BLaER1 treated with 17β-estradiol and CSF1 and Interleukin-3, amounts not matched to agents 10 nM and 100 nM (cell line): ENCODE results near the gene TRAK2.
A peak's percentile ranks its signal among the peaks of the same experiment; 100 is the strongest.
"Not testable (repeated sequence)": the region's sequence is repeated elsewhere in the genome, so short reads cannot be mapped to it uniquely, and the experiment has no call there.

Experiments used
- H3K27ac ChIP-seq, 11 experiments: shearing (Covaris generic); formaldehyde crosslinking; 2 replicates each; pipeline ENCODE4 v1.8.1; 2022
- H3K27me3 ChIP-seq, 11 experiments: shearing (Covaris generic); formaldehyde crosslinking; 2 replicates each; pipeline ENCODE4 v1.8.1; 2022
- H3K36me3 ChIP-seq, 11 experiments: shearing (Covaris generic); formaldehyde crosslinking; 2 replicates each; pipeline ENCODE4 v1.8.1; 2022
- H3K4me1 ChIP-seq, 10 experiments: shearing (Covaris generic); formaldehyde crosslinking; 2 replicates each; pipeline ENCODE4 v1.8.1; 2022
- H3K4me2 ChIP-seq, 11 experiments: shearing (Covaris generic); formaldehyde crosslinking; 2 replicates each; pipeline ENCODE4 v1.8.1; 2022
- H3K4me3 ChIP-seq, 10 experiments: shearing (Covaris generic); formaldehyde crosslinking; 2 replicates each; pipeline ENCODE4 v1.8.1; 2022
- H3K9ac ChIP-seq, 11 experiments: shearing (Covaris generic); formaldehyde crosslinking; 2 replicates each; pipeline ENCODE4 v1.8.1; 2022
- H3K9me3 ChIP-seq, 11 experiments: shearing (Covaris generic); formaldehyde crosslinking; replicated peaks in 1 of 11; 2 replicates each; pipeline ENCODE4 v1.8.1; 2022
- H4K20me1 ChIP-seq, 11 experiments: shearing (Covaris generic); formaldehyde crosslinking; 2 replicates each; pipeline ENCODE4 v1.8.1; 2022
- Cebpa-rat ChIP-seq, 11 experiments: shearing (Covaris generic); IDR thresholded peaks; 2 replicates each; pipeline ENCODE4 v1.8.1; 2022

TRAK2 gene

GRCh38 chr2:201451292-201452057 is at the start of gene TRAK2, which contains the start of gene STRADB:
TSS of gene TRAK2 (minus strand) at chr2:201451458. CDS start at chr2:201420507, 30,951 bp downstream.
TSS of gene STRADB (plus strand) at chr2:201451740. CDS start at chr2:201454841, 3,101 bp downstream.
- Histone ChIP-seq H3K4me1 (peaks cover 19 to 38% (median 31%) of the 10 kb centered on the region in 10 experiments), H3K4me3 (peak within 1 kb of the TSS; percentile 73 to 90 (median 85)), H4K20me1 (peaks cover 0 to 9% (median 0%) of the 10 kb centered on the region in 11 experiments; a peak in 3 of 22 replicates), H3K27ac (peak within 1 kb of the TSS; percentile 43 to 90 (median 85); a peak in 21 of 22 replicates), H3K9me3 (no peaks in the 10 kb centered on the region), H3K9ac (peak within 1 kb of the TSS; percentile 80 to 93 (median 86)), H3K27me3 (no peaks in the 10 kb centered on the region), H3K36me3 (peaks cover 0 to 22% (median 4%) of the 10 kb centered on the region in 11 experiments; a peak in 8 of 22 replicates), H3K4me2 (peak within 1 kb of the TSS; percentile 81 to 97 (median 90))
- no peak for TF ChIP-seq Cebpa-rat (IDR thresholded peaks at IDR 0.05)

DNA sequence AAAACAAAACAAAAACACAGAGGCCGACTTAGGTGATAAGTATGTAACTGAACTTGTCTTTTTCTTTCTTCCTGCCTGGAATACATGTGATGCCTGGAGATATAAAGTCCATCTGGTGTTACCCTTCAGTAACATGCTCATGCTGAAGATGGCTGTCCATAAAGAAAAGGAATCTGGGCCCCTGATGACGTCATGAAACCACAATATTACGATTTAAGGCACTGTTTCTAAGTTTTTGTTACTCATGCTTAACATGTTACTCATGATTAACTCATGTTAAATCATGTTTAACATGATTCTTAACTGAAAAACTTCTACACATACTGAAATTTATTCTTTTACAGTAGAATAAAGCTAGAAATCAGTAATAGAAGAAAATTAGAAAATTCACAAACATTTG is 49.3 kb upstream of the TRAK2 start:
- Histone ChIP-seq H3K9ac (no peak overlapping the region), H3K9me3 (peaks cover 30 to 41% (median 33%) of the 10 kb centered on the region in 11 experiments), H3K27ac (no peak overlapping the region), H4K20me1 (no peaks in the 10 kb centered on the region), H3K4me3 (no peak overlapping the region), H3K36me3 (no peaks in the 10 kb centered on the region; a peak in 2 of 22 replicates), H3K27me3 (no peaks in the 10 kb centered on the region), H3K4me1 (no peaks in the 10 kb centered on the region), H3K4me2 (no peak overlapping the region)
- no peak for TF ChIP-seq Cebpa-rat (IDR thresholded peaks at IDR 0.05)

DNA sequence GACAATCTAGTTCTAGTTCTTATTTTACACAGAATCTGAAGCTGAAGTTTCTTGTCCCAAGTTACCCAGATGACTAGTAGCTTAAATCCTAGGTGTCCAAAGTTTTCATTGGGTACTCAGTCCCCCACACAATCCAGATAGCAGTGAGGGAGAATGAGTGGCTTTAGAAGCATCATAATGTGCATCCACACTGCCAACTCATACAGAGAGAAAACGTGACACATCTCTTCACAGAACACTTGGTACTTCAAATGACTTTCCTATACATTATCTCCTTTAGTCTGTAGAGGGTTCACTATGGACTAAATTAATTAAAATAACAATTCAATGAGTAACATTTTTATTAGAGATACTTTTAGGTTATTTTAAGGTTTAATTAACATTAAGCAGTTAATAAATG is 45.5 kb upstream of the TRAK2 start:
- no peak for TF ChIP-seq Cebpa-rat (IDR thresholded peaks at IDR 0.05)
- no peak overlapping the region for H3K9ac ChIP-seq
- no peaks in the 10 kb centered on the region for H3K36me3 ChIP-seq
- H3K27ac ChIP-seq = no peak overlapping the region
- no peaks in the 10 kb centered on the region for H3K27me3 ChIP-seq
- no peaks in the 10 kb centered on the region for H3K4me1 ChIP-seq
- no peaks in the 10 kb centered on the region for H4K20me1 ChIP-seq
- H3K4me3 ChIP-seq = no peak overlapping the region
- H3K4me2 ChIP-seq = no peak overlapping the region
- H3K9me3 ChIP-seq = peaks cover 1 to 4% (median 3%) of the 10 kb centered on the region in 11 experiments; a peak in 17 of 22 replicates

- H3K36me3 ChIP-seq = no peaks in the 10 kb centered on the region
- no peak overlapping the region for H3K27ac ChIP-seq
- H3K9ac ChIP-seq = no peak overlapping the region
- no peak overlapping the region for H3K4me3 ChIP-seq
- H3K4me1 ChIP-seq = peaks cover 0 to 6% (median 0%) of the 10 kb centered on the region in 10 experiments; a peak in 2 of 20 replicates
- no peaks in the 10 kb centered on the region for H3K27me3 ChIP-seq
- no peaks in the 10 kb centered on the region for H4K20me1 ChIP-seq
- H3K4me2 ChIP-seq = no peak overlapping the region
- H3K9me3 ChIP-seq = no peaks in the 10 kb centered on the region
- no peak for TF ChIP-seq Cebpa-rat (IDR thresholded peaks at IDR 0.05)
Measured at GRCh38 chr2:201490291-201490690, 39.0 kb upstream of the TRAK2 start.

- TF ChIP-seq Cebpa-rat (IDR thresholded peaks at IDR 0.05) = no peak
- no peaks in the 10 kb centered on the region for H3K27me3 ChIP-seq
- no peak overlapping the region for H3K4me3 ChIP-seq
- H3K9me3 ChIP-seq = peaks cover 0 to 12% (median 6%) of the 10 kb centered on the region in 11 experiments; a peak in 6 of 22 replicates
- H3K27ac ChIP-seq = no peak overlapping the region
- peaks cover 0 to 33% (median 18%) of the 10 kb centered on the region in 11 experiments; a peak in 17 of 22 replicates for H3K36me3 ChIP-seq
- H3K4me1 ChIP-seq = peaks cover 0 to 6% (median 0%) of the 10 kb centered on the region in 10 experiments; a peak in 2 of 20 replicates
- H4K20me1 ChIP-seq = no peaks in the 10 kb centered on the region
- no peak overlapping the region for H3K4me2 ChIP-seq
- no peak overlapping the region for H3K9ac ChIP-seq
Measured at GRCh38 chr2:201484805-201485204, 33.5 kb upstream of the TRAK2 start.

GRCh38 chr2:201483758-201484157 is 32.5 kb upstream of the TRAK2 start:
- not testable (repeated sequence) for H3K27ac ChIP-seq, H3K27me3 ChIP-seq, H4K20me1 ChIP-seq, H3K4me3 ChIP-seq, H3K4me1 ChIP-seq, H3K4me2 ChIP-seq, H3K9ac ChIP-seq
- H3K9me3 ChIP-seq = peaks cover 0 to 12% (median 6%) of the 10 kb centered on the region in 11 experiments; a peak in 6 of 22 replicates
- H3K36me3 ChIP-seq = peaks cover 0 to 41% (median 23%) of the 10 kb centered on the region in 11 experiments; a peak in 18 of 22 replicates

- Histone ChIP-seq H3K27me3 (no peaks in the 10 kb centered on the region), H3K36me3 (peaks cover 0 to 45% (median 27%) of the 10 kb centered on the region in 11 experiments; a peak in 18 of 22 replicates), H3K4me1 (no peaks in the 10 kb centered on the region), H3K9me3 (peaks cover 0 to 12% (median 6%) of the 10 kb centered on the region in 11 experiments; a peak in 6 of 22 replicates), H3K4me3 (no peak overlapping the region), H4K20me1 (no peaks in the 10 kb centered on the region), H3K4me2 (no peak overlapping the region), H3K9ac (no peak overlapping the region), H3K27ac (no peak overlapping the region)
- TF ChIP-seq Cebpa-rat (IDR thresholded peaks at IDR 0.05) = no peak
Measured at GRCh38 chr2:201483342-201483741, 32.1 kb upstream of the TRAK2 start.

GRCh38 chr2:201482543-201482942 is 31.3 kb upstream of the TRAK2 start:
- Histone ChIP-seq H3K4me2 (no peak overlapping the region), H3K9ac (no peak overlapping the region), H4K20me1 (no peaks in the 10 kb centered on the region), H3K27me3 (no peaks in the 10 kb centered on the region), H3K9me3 (peaks cover 0 to 12% (median 6%) of the 10 kb centered on the region in 11 experiments; a peak in 6 of 22 replicates), H3K4me1 (no peaks in the 10 kb centered on the region), H3K4me3 (no peak overlapping the region), H3K36me3 (peaks cover 7 to 53% (median 34%) of the 10 kb centered on the region in 11 experiments; a peak in 19 of 22 replicates), H3K27ac (no peak overlapping the region)
- TF ChIP-seq Cebpa-rat (IDR thresholded peaks at IDR 0.05) = no peak

- H3K27me3 ChIP-seq = no peaks in the 10 kb centered on the region
- H3K4me1 ChIP-seq = no peaks in the 10 kb centered on the region
- H3K4me3 ChIP-seq = no peak overlapping the region
- no peak for TF ChIP-seq Cebpa-rat (IDR thresholded peaks at IDR 0.05)
- H3K27ac ChIP-seq = no peak overlapping the region
- no peak overlapping the region for H3K4me2 ChIP-seq
- H3K9ac ChIP-seq = no peak overlapping the region
- H3K9me3 ChIP-seq = no peaks in the 10 kb centered on the region
- H3K36me3 ChIP-seq = peaks cover 28 to 84% (median 67%) of the 10 kb centered on the region in 11 experiments
- H4K20me1 ChIP-seq = no peaks in the 10 kb centered on the region
Measured at GRCh38 chr2:201472411-201472810, 21.2 kb upstream of the TRAK2 start.
